HL-60 (cell line): Measurements from ENCODE around the gene NR5A2.

ENCODE experiments used
- DNase-seq, 2 experiments: peaks; one replicate each; pipeline ENCODE4 v3.0.0-alpha.2; 2010 to 2020; ENCODE audit warnings: low read depth in 1 of 2, low spot score in 1 of 2
- H3K27ac ChIP-seq: fragments of 250-450 bp; sonication (Bioruptor Pico); replicated peaks from 2 replicates; pipeline ENCODE4 v1.5.1; 2020; ENCODE audit warnings: mild to moderate bottlenecking, moderate library complexity
- H3K27me3 ChIP-seq: fragments of 250-450 bp; sonication (Bioruptor Pico); 2 replicates; pipeline ENCODE4 v1.5.1; 2021; ENCODE audit warnings: mild to moderate bottlenecking, moderate library complexity; ENCODE audit not compliant: insufficient read depth, poor library complexity, severe bottlenecking
- H3K4me3 ChIP-seq: replicated peaks from 2 replicates; pipeline ENCODE4 v1.5.1; 2011; ENCODE audit warnings: mild to moderate bottlenecking, control low read depth, low read length; ENCODE audit not compliant: insufficient read depth
- CTCF ChIP-seq: IDR thresholded peaks from one replicate; pipeline ENCODE4 v1.5.1; 2011; ENCODE audit warnings: low read length, control low read depth, inconsistent platforms; ENCODE audit not compliant: insufficient read depth
- GABPA ChIP-seq: IDR thresholded peaks from 2 replicates; pipeline ENCODE4 v1.6.1; 2012; ENCODE audit warnings: low read depth
- POLR2AphosphoS5 ChIP-seq: IDR thresholded peaks from 2 replicates; pipeline ENCODE4 v1.6.1; 2012; ENCODE audit warnings: low read depth
- REST ChIP-seq: IDR thresholded peaks from 2 replicates; pipeline ENCODE4 v1.6.1; 2012; ENCODE audit warnings: low read depth; ENCODE audit not compliant: insufficient replicate concordance
- SPI1 ChIP-seq: IDR thresholded peaks from 2 replicates; pipeline ENCODE4 v1.6.1; 2012; ENCODE audit warnings: low read depth, mild to moderate bottlenecking, borderline replicate concordance

The NR5A2 gene

GRCh38 chr1:200118779-200119505, 91.4 kb downstream of the NR5A2 start:
- H3K4me3 ChIP-seq: no peak overlapping the region
- H3K27me3 ChIP-seq: peaks cover 11% of the 10 kb centered on the region
- TF ChIP-seq CTCF: no peak
- TF ChIP-seq POLR2AphosphoS5: no peak
- no peak for TF ChIP-seq GABPA
- TF ChIP-seq REST: no peak
- TF ChIP-seq SPI1: no peak
- no peak overlapping the region for H3K27ac ChIP-seq
- no peak for DNase-seq

GRCh38 chr1:200121421-200121820, 93.9 kb downstream of the NR5A2 start:
- no peak for DNase-seq
- H3K27ac ChIP-seq: no peak overlapping the region
- peaks cover 11% of the 10 kb centered on the region for H3K27me3 ChIP-seq
- no peak overlapping the region for H3K4me3 ChIP-seq
- TF ChIP-seq REST: no peak
- TF ChIP-seq SPI1: no peak
- TF ChIP-seq GABPA: no peak
- no peak for TF ChIP-seq POLR2AphosphoS5
- TF ChIP-seq CTCF: no peak

GRCh38 chr1:200124309-200124708, 96.8 kb downstream of the NR5A2 start:
- no peak for TF ChIP-seq CTCF
- no peak for TF ChIP-seq REST
- no peak for DNase-seq
- Histone ChIP-seq H3K27me3 (peaks cover 11% of the 10 kb centered on the region), H3K27ac (no peak overlapping the region), H3K4me3 (no peak overlapping the region)
